Measurements from ENCODE around the gene PON1.

The PON1 gene

DNA sequence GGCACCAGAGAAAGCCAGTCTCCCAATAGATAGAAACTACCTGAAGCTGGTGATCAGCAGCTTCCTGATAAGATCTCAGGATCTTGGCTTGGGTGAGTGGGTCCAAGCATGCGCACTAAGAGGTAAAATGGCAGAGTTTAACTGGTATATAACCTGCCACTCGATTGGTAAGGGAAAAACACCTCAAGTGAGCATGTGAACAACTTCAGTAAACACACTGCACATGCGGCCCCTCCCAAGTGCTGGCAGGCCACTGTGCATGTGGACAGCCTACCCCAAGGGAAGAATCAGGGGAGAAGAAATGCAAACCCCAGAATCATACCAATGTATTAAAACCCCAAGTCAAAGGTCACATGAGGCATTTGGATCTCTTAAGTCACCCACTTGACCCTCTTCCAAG lies 17.7 kb upstream of the PON1 start:
- TF ChIP-seq, protein P1, sequence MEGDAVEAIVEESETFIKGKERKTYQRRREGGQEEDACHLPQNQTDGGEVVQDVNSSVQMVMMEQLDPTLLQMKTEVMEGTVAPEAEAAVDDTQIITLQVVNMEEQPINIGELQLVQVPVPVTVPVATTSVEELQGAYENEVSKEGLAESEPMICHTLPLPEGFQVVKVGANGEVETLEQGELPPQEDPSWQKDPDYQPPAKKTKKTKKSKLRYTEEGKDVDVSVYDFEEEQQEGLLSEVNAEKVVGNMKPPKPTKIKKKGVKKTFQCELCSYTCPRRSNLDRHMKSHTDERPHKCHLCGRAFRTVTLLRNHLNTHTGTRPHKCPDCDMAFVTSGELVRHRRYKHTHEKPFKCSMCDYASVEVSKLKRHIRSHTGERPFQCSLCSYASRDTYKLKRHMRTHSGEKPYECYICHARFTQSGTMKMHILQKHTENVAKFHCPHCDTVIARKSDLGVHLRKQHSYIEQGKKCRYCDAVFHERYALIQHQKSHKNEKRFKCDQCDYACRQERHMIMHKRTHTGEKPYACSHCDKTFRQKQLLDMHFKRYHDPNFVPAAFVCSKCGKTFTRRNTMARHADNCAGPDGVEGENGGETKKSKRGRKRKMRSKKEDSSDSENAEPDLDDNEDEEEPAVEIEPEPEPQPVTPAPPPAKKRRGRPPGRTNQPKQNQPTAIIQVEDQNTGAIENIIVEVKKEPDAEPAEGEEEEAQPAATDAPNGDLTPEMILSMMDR (conservative IDR thresholded peaks at IDR 0.05; ENCODE audit: low read depth, low read length): no peak
- no peak overlapping the region for H3K4me3 ChIP-seq (ENCODE audit: low read length)
- DNase-seq (ENCODE audit: low read depth): no peak

DNA sequence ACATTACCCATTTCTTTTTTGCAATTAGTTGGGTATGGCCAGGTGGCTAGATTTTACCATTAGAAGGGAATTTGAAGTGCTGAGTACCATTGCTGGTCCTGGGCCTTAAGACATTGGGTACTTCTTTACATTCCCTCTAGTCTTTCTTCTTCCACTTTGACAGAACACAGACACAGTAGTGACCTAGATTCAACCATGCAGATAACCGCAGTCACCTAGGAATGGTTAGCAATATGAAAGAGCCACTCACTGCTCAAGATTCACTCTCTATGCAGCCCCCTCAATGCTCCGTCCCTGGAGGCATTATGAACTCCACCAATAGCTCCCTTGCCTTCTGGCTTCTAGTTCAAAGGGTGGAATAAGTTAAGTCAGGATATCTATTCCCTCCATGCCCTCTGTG lies 16.2 kb upstream of the PON1 start:
- TF ChIP-seq, protein P1 (conservative IDR thresholded peaks at IDR 0.05; ENCODE audit: low read depth, low read length): no peak
- no peak for DNase-seq (ENCODE audit: low read depth)
- H3K4me3 ChIP-seq (ENCODE audit: low read length): no peak overlapping the region

DNA sequence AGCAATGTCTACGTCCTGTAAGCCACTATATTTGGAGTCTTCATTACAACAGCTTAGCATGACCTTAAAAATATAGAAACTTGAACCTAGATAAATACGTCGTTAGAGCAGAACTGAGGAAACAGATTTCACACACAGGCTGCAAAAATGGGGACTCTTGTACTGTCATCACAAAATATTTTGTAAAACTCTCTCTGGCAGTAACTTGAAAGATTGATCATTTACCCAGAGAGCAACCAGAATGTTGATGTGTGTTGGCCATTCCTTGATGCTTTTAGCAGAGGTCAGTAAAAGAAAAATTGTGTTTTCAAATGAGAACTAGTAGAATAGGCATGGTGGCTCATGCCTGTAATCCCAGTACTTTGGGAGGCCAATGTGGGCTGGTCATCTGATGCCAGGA lies 14.5 kb upstream of the PON1 start:
- no peak for DNase-seq (ENCODE audit: low read depth)
- TF ChIP-seq, protein P1 (conservative IDR thresholded peaks at IDR 0.05; ENCODE audit: low read depth, low read length): no peak
- no peak overlapping the region for H3K4me3 ChIP-seq (ENCODE audit: low read length)

DNA sequence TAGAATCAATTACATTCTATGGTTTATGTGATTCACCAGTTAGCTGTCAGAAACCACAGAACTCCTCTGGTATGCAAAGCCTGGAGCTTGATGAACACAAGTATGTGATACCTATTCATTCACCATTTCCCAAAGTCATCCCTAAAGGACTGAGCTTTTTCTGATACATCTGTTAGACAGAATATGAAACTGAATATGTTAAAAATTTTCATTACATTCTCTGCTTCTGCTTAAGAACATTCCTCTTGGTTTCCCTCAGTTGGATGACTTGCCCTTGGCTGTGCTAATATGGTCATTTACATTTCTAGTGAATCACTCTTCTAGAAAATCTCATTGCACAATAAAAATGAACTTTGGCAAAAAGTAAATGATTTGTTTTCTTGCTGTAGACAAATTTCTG lies 10.8 kb upstream of the PON1 start:
- peak; percentile 17 for DNase-seq (ENCODE audit: low read depth)
- TF ChIP-seq, protein P1 (conservative IDR thresholded peaks at IDR 0.05; ENCODE audit: low read depth, low read length): no peak
- no peak overlapping the region for H3K4me3 ChIP-seq (ENCODE audit: low read length)

DNA sequence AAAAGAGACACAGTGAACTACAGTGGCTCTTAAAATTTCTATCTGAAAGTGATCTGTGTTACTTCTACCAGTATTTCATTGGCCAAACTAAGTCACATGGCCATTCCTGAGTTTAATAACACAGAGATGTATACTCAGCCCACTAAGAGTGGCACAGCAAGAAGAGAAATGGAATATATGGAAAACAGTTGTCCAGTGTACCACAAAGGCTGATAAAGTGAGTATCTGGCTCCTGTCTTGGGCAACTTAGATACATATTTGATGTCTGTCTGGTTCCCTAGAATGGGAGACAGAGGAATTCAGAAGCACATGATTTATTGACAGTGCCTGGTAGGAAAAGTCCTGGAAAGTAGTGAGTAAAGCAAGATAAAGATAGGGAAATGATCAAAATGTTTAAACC lies 10.1 kb upstream of the PON1 start:
- TF ChIP-seq, protein P1 (conservative IDR thresholded peaks at IDR 0.05; ENCODE audit: low read depth, low read length): no peak
- DNase-seq (ENCODE audit: low read depth): no peak
- H3K4me3 ChIP-seq (ENCODE audit: low read length): no peak overlapping the region

DNA sequence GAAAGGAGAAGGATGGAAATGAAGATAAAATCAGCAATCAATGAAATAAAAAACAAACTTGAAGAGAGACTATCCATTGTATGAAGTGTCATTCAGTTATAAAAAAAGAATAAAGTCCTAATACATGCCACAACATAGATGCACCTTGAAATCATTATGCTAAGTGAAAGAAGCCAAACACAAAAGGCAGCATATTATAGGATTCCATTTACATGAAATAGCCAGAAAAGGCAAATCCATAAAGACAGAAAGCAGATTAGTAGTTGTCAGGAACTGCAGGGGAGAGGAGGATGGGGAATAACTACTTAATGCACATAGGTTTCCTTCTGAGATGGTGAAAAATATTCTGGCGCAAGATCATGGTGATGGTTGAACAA lies 6.6 kb upstream of the PON1 start:
- DNase-seq (ENCODE audit: low read depth): no peak
- TF ChIP-seq, protein P1 (conservative IDR thresholded peaks at IDR 0.05; ENCODE audit: low read depth, low read length): no peak
- no peak overlapping the region for H3K4me3 ChIP-seq (ENCODE audit: low read length)

DNA sequence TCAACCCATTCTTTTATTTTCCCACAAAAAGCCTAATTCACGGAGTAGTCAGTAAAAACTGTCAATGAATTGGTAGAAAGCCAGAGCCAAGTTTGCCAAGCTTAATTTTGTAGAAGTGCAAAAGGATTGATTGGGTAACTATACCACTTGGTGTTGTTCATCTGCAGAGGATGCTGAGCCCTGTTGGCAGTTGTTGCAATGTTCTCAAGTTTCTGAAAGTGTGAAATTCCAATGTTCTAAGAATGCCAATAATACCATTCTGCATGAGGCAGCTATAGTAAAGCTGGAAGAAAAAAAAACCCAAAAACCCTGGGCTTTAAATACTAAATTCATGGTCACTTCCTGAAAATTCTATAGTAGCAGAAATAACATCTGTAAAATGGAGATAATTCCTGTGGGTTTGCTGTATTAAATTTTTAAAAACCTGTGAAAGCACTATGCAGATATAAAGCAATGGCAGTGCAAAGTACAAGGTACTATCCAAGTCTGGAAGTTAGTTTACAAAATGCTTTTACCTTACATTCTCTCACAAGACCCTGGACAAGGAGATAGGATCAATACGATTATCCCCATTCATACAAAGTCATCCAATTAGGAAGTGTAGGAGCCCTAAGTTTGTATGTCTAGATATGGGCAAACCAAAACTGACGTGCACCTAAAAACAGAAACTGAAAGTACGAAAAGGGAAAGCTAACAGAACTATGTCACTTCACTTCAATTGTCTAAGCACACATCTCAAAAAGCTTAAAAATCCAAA lies 6.0 kb upstream of the PON1 start:
- no peak overlapping the region for H3K4me3 ChIP-seq (ENCODE audit: low read length)
- TF ChIP-seq, protein P1 (conservative IDR thresholded peaks at IDR 0.05; ENCODE audit: low read depth, low read length): no peak

More for the DNA sequence above, 6.0 kb upstream of the PON1 start:
- peak; percentile 35 for DNase-seq (ENCODE audit: low read depth)

Measured in retinal pigment epithelial cell (primary cell).